Stimulated activated naive B cell treated with anti-CD40 and anti-IgM and Interleukin-4, amounts not matched to agents 10 μg/mL and 1 μg/mL and 100 μg/mL, for 72 hours (primary cell): ENCODE results near the gene CTDSPL.

ENCODE experiments used
- ATAC-seq, 2 donors: fragments of 150-1000 bp; cut with Tn5 transposase; replicated peaks; 2 replicates each; pipeline ENCODE4 v1.10.0; 2021; ENCODE audit warnings: moderate library complexity in 1 of 2
- DNase-seq: peaks from one replicate; pipeline ENCODE4 v3.0.0; 2021
- H3K27ac Mint-ChIP-seq: one replicate; pipeline ENCODE4 v1.8.0; 2022; ENCODE audit warnings: mild to moderate bottlenecking, mixed read lengths
- H3K27me3 Mint-ChIP-seq, 2 donors: one replicate each; pipeline ENCODE4 v1.8.0; 2022; ENCODE audit warnings: mixed read lengths in 2 of 2
- H3K36me3 Mint-ChIP-seq, 2 donors: one replicate each; pipeline ENCODE4 v1.8.0; 2022; ENCODE audit warnings: mixed read lengths in 2 of 2, mild to moderate bottlenecking in 1 of 2
- H3K4me1 Mint-ChIP-seq, 2 donors: one replicate each; pipeline ENCODE4 v1.8.0; 2022; ENCODE audit warnings: mixed read lengths in 2 of 2, mild to moderate bottlenecking in 1 of 2
- H3K4me3 Mint-ChIP-seq, 2 donors: one replicate each; pipeline ENCODE4 v1.8.0; 2022; ENCODE audit warnings: mild to moderate bottlenecking in 2 of 2, mixed read lengths in 2 of 2, moderate library complexity in 1 of 2
- H3K9me3 Mint-ChIP-seq, 2 donors: one replicate each; pipeline ENCODE4 v1.8.0; 2022; ENCODE audit warnings: mixed read lengths in 2 of 2, mild to moderate bottlenecking in 1 of 2

Gene CTDSPL

DNA sequence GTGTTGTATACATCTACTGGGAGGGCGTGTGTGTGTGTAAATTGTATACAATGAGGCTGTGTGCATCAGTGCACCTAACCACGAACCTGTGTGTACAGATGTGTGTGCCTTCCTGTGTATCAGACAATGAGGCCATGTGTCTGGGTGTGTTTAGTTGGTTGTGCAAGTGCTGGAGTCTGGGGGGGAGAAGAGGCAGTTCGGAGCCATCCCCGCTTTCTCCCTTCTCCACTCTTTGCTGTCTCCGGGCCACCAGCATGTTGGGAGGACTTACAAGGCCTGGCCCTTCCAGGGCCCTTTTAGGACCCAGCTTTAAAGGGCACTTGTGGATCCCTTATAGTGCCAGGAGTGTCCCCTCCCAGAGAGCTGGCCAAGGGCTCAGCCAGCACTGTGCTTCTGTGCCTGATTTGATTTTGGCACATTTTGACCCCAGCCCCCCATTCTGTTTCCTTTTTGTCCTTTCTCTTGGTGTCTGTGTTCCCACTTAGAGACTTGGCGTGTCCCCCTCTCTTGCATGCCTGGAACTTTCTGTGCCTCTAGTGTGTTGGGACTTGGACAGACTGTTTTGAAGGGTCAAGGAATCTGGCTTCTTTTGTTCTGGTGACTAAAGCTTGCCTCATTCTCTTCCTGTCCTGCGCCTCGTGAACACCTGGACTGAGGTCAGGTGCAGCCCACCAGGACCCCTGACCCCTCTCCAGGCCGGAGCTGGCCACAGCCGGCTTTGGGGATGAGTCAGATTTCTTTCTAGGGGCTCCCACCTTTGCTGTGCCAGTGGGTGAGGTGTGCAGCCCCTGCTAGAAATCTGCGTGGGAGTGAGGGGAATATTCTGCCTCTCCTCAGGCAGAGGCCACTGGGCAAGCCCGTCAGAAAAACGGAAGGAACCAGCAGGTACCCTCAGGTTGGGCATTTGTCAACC, 1.5 kb downstream of the CTDSPL start:
- Mint-ChIP-seq H3K9me3 (peaks cover 0 to 2% of the 10 kb centered on the region in 2 donors), H3K27ac (no peak overlapping the region), H3K27me3 (peaks cover 15 to 29% of the 10 kb centered on the region in 2 donors), H3K36me3 (no peaks in the 10 kb centered on the region), H3K4me3 (peak overlapping the region in 1 of 2 donors; percentile 42), H3K4me1 (peaks cover 9 to 16% of the 10 kb centered on the region in 2 donors)
- no peak for DNase-seq
- no peak for ATAC-seq

DNA sequence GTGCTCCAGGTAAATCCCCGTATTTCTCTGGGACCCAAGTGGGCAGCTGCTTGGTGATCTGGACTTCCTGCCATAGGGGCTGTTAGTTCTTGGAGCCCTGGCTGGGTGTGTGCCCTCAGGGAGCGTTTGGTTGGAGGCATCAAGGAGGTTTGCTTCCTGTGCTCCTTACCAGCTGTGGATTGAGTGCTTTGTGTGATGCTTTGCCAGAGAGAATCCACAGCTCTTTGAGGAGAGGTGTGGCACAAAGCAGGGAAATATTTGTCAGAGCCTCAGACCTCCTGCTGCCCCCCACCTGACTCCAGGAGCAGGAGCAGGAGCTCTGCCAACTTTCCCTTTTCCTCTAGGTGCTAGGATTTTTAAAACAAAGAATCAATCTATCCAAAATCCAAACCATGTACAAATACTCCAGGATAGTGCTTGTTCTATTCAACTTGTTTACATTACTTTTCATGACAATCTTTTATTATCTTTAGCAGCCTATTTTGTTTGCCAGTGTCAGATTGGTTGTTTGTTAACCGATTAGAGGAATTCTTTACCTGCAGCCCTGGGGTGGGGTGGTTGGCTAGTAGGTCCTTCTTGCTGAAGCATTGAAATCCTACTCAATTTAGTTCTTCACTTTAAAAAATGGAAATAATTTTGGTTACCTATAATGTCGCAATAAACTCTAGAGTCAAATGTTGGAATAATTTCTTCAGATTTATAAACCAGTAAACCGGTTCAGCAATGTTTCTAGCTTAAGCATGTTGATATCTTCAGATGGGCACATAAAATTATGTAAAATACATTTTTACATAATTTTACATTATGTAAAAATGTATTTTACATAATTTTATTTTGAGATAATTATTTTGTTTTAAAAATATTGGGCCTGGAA, 2.5 kb downstream of the CTDSPL start:
- peaks cover 15 to 29% of the 10 kb centered on the region in 2 donors for H3K27me3 Mint-ChIP-seq
- DNase-seq (no peak), ATAC-seq (no peak)
- peaks cover 0 to 2% of the 10 kb centered on the region in 2 donors for H3K9me3 Mint-ChIP-seq
- H3K4me1 Mint-ChIP-seq: peaks cover 9 to 16% of the 10 kb centered on the region in 2 donors
- no peaks in the 10 kb centered on the region for H3K36me3 Mint-ChIP-seq
- no peak overlapping the region for H3K4me3 Mint-ChIP-seq
- H3K27ac Mint-ChIP-seq: no peak overlapping the region

DNA sequence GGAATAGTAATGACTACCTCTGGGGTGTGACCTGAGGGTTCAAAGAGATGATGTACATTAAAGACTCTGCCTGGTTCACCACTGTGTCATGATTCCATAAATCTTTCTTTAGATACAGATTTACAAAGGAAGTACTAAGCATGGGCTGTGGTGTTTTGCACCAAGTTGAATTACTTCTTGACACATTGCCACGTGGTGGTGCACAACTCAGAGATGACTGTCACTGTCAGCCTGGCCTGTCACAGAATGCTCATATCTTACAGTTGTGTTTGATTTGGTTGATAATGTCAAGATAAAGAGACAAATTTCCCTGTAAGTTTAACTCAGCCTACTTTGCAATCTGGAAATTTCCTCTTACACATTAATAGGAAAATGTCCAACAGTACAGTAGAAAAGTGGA, 3.2 kb downstream of the CTDSPL start:
- Mint-ChIP-seq H3K4me1 (peaks cover 9 to 14% of the 10 kb centered on the region in 2 donors), H3K27ac (no peak overlapping the region), H3K36me3 (no peaks in the 10 kb centered on the region), H3K27me3 (peaks cover 15 to 29% of the 10 kb centered on the region in 2 donors), H3K9me3 (peaks cover 0 to 2% of the 10 kb centered on the region in 2 donors), H3K4me3 (no peak overlapping the region)
- no peak for DNase-seq
- no peak for ATAC-seq

DNA sequence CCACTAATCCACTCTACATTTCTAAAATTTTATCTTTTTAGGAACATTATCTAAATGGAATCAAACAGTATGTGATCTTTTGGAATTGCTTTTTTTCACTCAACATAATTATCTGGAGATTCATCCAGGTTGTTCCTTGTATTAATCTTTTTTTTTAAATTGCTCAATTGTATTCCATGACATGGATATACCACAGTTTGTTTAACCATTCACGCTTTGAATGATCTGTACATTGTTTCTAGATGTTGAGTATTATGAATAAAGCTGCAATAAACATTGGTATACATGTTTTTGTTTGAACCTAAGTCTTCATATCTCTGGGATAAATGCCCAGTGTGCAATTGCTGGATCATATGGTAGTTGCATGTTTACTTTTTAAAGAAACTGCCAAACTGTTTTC, 5.5 kb downstream of the CTDSPL start:
- peaks cover 16 to 21% of the 10 kb centered on the region in 2 donors for H3K27me3 Mint-ChIP-seq

DNA sequence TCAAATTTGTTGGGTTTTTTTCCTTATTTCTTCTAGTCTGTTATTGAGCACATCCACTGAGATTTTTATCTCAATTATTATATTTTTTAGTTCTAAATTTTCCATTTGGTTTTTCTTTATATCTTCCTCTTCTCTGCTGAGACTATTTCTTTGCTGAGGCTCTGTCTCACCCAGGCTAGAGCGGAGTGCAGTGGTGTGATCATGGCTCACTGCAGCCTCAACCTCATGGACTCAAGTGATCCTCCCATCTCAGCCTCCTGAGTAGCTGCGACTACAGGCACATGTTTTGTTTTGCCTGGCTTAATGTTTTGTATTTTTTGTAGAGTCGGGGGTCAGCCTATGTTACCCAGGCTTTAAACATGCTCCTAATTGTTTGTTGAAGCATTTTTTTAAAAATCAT, 10.2 kb downstream of the CTDSPL start:
- peaks cover 14 to 24% of the 10 kb centered on the region in 2 donors for H3K9me3 Mint-ChIP-seq
- no peak for DNase-seq
- no peaks in the 10 kb centered on the region for H3K4me1 Mint-ChIP-seq
- ATAC-seq: no peak
- no peak overlapping the region for H3K4me3 Mint-ChIP-seq
- peaks cover 0 to 5% of the 10 kb centered on the region in 2 donors for H3K36me3 Mint-ChIP-seq
- H3K27me3 Mint-ChIP-seq: peaks cover 8 to 9% of the 10 kb centered on the region in 2 donors
- H3K27ac Mint-ChIP-seq: no peak overlapping the region

More for the DNA sequence above, 5.5 kb downstream of the CTDSPL start:
- peaks cover 0 to 4% of the 10 kb centered on the region in 2 donors for H3K4me1 Mint-ChIP-seq
- ATAC-seq (no peak), DNase-seq (no peak)
- H3K4me3 Mint-ChIP-seq: no peak overlapping the region
- peaks cover 11 to 20% of the 10 kb centered on the region in 2 donors for H3K9me3 Mint-ChIP-seq
- no peak overlapping the region for H3K27ac Mint-ChIP-seq
- peaks cover 0 to 4% of the 10 kb centered on the region in 2 donors for H3K36me3 Mint-ChIP-seq

DNA sequence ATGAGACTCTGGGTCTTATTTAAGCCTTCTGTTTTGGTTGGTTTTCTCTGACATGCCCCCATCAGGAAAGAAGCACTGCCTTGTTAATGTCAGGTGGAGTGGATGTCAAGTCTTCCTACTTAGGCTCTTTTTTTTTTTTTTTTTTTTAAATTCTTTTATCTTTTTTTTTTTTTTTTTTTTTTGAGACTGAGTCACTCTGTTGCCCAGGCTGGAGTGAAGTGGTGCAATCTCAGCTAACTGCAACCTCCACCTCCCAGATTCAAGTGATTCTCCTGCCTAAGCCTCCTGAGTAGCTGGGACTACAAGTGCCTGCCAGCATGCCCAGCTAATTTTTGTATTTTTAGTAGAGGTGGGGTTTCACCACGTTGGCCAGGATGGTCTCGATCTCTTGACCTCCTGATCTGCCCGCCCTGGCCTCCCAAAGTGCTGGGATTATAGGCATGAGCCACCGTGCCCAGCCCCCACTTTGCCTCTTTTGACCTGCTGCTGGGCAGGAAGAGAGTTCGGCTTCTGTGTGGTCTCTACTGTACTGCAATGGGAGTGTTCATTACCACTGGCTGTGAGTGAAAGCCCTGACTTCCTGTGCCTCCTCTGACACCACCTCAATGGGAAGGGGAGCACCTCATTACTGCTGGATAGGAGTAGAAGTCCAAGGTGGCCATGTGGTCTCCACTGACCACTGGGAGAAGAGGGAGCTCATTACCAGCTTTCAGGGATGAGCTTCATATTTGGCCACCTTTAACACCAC, 10.9 kb downstream of the CTDSPL start:
- DNase-seq (no peak), ATAC-seq (no peak)
- Mint-ChIP-seq H3K4me3 (no peak overlapping the region), H3K36me3 (peaks cover 0 to 9% of the 10 kb centered on the region in 2 donors), H3K9me3 (peaks cover 15 to 24% of the 10 kb centered on the region in 2 donors), H3K27ac (no peak overlapping the region), H3K4me1 (no peaks in the 10 kb centered on the region), H3K27me3 (peaks cover 8 to 9% of the 10 kb centered on the region in 2 donors)

DNA sequence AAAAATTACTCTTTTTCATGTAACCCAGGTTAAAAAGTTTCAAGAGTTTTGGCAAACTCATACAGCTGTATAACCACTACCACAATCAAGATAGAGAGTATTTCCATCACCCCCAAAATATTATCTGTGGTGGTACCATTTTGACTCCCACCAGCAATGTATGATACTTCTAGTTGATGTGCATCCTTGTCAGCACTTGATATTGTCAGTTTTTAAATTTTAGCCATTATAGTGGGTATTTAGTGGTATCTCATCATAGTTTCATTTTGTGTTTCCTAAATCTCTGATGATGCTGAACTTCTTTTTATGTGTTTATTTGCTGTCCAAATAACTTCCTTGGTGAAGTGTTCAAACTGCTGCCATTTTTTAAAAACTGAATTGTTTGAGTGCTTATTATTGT, 14.6 kb downstream of the CTDSPL start:
- Mint-ChIP-seq H3K36me3 (peaks cover 0 to 9% of the 10 kb centered on the region in 2 donors), H3K27ac (no peak overlapping the region), H3K27me3 (no peaks in the 10 kb centered on the region), H3K9me3 (peaks cover 11 to 13% of the 10 kb centered on the region in 2 donors), H3K4me3 (no peak overlapping the region), H3K4me1 (no peaks in the 10 kb centered on the region)
- no peak for DNase-seq
- ATAC-seq: no peak

DNA sequence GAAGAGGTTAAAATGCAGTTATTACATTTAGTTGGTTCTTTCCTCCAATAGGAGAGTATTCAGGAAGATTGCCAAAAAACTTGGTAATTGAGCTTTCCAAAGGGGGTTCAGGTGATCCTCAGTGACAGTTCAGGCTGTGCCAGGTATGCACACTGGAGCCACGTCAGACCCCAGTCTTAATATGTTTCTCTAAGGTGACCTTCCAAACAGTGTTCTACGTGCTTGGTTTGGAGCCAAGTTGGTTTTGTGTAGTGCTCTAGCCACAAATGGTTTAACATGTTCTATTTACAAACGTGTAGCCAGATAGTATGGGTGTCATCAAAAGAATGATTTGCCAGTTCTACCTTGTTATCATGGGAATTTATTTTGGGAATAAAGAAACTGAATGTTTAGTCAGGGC, 21.0 kb downstream of the CTDSPL start:
- Mint-ChIP-seq H3K27me3 (no peaks in the 10 kb centered on the region), H3K36me3 (no peaks in the 10 kb centered on the region), H3K9me3 (no peaks in the 10 kb centered on the region), H3K27ac (no peak overlapping the region), H3K4me3 (no peak overlapping the region), H3K4me1 (no peaks in the 10 kb centered on the region)
- no peak for DNase-seq
- no peak for ATAC-seq

DNA sequence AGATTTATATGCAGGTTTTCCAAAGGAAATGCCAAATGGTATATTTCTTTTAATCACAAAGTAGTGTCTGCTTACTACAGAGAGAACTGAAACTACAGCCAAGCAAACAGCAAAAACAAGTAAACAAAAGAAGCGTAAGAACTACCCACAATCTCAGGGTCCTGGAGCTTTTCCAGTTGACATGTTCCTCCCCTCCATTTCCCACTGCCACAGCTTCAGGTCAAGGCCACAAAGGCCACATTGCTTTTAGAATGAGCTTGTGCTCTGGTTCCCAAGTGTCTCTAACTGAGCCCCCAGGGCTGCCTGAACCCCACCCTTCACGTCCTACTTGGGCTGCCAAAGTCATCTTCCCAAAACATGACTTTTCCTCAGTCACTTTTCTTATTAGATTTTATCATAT, 24.1 kb downstream of the CTDSPL start:
- H3K9me3 Mint-ChIP-seq: no peaks in the 10 kb centered on the region
- no peaks in the 10 kb centered on the region for H3K4me1 Mint-ChIP-seq
- H3K27me3 Mint-ChIP-seq: no peaks in the 10 kb centered on the region
- H3K36me3 Mint-ChIP-seq: no peaks in the 10 kb centered on the region
- no peak overlapping the region for H3K27ac Mint-ChIP-seq
- H3K4me3 Mint-ChIP-seq: no peak overlapping the region
- no peak for DNase-seq
- no peak for ATAC-seq

DNA sequence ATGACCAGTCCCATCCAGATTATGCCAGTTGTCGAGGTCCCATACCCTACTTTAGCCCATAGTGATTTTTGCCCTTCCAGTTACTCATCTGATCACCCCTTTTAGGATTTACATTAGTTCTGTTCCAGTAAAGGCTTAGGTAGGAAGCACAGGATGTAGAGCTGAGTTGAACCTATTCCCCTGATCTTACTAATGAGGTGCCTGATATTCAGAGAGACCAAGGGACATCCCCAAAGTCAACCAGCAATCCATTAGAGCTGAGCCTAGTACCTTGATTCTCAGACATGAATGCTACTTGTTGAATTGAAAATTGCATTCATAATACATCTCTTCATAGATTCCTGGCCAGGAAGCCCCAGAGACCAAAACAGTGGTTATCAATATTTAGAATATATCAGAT, 24.7 kb downstream of the CTDSPL start:
- no peaks in the 10 kb centered on the region for H3K36me3 Mint-ChIP-seq
- H3K4me3 Mint-ChIP-seq: no peak overlapping the region
- no peaks in the 10 kb centered on the region for H3K27me3 Mint-ChIP-seq
- no peak overlapping the region for H3K27ac Mint-ChIP-seq
- ATAC-seq (no peak), DNase-seq (no peak)
- H3K4me1 Mint-ChIP-seq: no peaks in the 10 kb centered on the region
- no peaks in the 10 kb centered on the region for H3K9me3 Mint-ChIP-seq

DNA sequence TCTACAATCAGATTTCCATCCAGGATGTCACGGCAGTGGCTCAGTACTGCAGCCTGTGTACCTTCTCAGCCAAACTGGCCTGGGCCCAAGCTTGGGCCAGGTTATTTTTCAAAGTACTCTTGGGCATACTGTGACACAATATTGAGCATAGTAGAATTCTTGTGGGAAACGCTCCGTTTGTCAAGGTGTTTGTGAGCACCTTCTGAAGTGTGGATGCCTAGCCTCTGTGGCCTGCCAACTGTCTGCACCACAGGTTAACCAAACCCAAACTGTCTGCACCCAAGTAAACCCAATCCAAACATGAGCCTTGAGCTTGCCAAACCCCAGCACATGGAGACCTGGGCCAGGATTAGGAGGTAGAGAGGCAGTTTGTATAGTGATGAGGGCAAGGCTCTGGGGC, 25.4 kb downstream of the CTDSPL start:
- Mint-ChIP-seq H3K4me3 (no peak overlapping the region), H3K4me1 (no peaks in the 10 kb centered on the region), H3K9me3 (no peaks in the 10 kb centered on the region), H3K27me3 (no peaks in the 10 kb centered on the region), H3K36me3 (no peaks in the 10 kb centered on the region), H3K27ac (no peak overlapping the region)
- no peak for DNase-seq
- no peak for ATAC-seq

DNA sequence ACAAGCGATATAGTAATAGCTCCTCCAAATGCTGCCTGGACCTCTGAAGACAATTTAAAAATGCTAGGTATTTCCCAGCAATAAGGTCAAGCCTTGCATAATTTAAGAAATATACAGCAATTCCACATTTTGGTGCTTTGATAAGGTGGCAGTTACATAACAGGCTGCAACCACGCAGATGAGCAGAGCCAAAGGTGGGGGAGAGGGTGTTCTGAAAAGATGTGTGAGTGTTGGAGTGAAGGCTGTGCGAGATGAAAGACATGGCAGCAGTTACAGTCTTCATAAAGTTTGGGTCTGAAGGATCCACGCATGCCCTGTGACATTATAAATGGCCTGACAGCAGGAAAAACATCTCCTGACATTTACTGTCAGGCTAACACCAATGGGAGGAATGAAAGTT, 26.1 kb downstream of the CTDSPL start:
- Mint-ChIP-seq H3K9me3 (no peaks in the 10 kb centered on the region), H3K27ac (no peak overlapping the region), H3K4me1 (peaks cover 0 to 3% of the 10 kb centered on the region in 2 donors), H3K36me3 (no peaks in the 10 kb centered on the region), H3K27me3 (no peaks in the 10 kb centered on the region), H3K4me3 (no peak overlapping the region)
- no peak for ATAC-seq
- DNase-seq: no peak

DNA sequence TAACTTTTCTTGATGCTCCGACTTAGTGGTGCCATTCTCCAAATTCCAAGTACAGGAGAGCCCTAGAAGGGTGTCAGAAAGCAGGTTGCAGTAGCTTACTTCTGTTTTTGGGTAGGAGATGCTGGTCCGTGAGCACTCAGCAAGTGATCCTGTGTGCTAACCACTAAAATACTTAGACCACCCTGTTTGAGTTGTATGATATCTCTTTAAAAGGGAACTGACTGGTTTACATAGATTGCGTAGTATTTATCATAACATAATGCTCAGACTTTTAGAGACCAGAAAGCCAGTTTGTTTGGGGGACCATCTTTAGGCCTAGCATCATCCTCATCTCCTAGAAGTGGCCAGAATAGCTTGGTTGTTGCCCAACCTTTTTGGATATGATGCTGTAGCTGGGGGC, 26.7 kb downstream of the CTDSPL start:
- no peak overlapping the region for H3K27ac Mint-ChIP-seq
- no peaks in the 10 kb centered on the region for H3K36me3 Mint-ChIP-seq
- H3K27me3 Mint-ChIP-seq: no peaks in the 10 kb centered on the region
- H3K9me3 Mint-ChIP-seq: no peaks in the 10 kb centered on the region
- H3K4me1 Mint-ChIP-seq: peaks cover 0 to 9% of the 10 kb centered on the region in 2 donors
- DNase-seq: no peak
- no peak for ATAC-seq
- no peak overlapping the region for H3K4me3 Mint-ChIP-seq

DNA sequence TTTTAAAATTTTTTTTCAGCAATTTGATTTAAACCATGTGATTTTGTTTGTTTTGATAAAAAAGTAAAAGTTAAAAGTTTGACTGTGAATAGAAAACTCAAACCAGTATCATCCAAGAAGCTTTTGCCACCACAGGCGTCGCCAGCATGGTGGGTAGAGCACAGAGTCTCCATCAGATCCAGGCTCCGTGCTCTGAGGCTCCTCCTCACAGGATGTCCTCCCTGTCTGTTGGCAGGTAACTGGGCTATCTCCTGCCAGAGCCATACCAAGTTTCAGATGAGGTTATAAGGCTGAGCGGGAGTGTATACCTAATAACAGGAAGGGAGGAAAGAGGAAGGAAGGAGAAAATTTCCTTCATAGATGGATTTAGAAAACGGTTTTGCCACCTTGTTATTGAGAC, 28.8 kb downstream of the CTDSPL start:
- H3K4me3 Mint-ChIP-seq: no peak overlapping the region
- ATAC-seq (no peak), DNase-seq (no peak)
- H3K4me1 Mint-ChIP-seq: peaks cover 0 to 10% of the 10 kb centered on the region in 2 donors
- H3K36me3 Mint-ChIP-seq: peaks cover 0 to 2% of the 10 kb centered on the region in 2 donors
- H3K9me3 Mint-ChIP-seq: no peaks in the 10 kb centered on the region
- no peak overlapping the region for H3K27ac Mint-ChIP-seq
- no peaks in the 10 kb centered on the region for H3K27me3 Mint-ChIP-seq
